ENCODE results near the gene SH3RF2.

The SH3RF2 gene

GRCh38 chr5:145936401-145937131, at the start of gene SH3RF2 (continued):
- TF ChIP-seq, protein P1, sequence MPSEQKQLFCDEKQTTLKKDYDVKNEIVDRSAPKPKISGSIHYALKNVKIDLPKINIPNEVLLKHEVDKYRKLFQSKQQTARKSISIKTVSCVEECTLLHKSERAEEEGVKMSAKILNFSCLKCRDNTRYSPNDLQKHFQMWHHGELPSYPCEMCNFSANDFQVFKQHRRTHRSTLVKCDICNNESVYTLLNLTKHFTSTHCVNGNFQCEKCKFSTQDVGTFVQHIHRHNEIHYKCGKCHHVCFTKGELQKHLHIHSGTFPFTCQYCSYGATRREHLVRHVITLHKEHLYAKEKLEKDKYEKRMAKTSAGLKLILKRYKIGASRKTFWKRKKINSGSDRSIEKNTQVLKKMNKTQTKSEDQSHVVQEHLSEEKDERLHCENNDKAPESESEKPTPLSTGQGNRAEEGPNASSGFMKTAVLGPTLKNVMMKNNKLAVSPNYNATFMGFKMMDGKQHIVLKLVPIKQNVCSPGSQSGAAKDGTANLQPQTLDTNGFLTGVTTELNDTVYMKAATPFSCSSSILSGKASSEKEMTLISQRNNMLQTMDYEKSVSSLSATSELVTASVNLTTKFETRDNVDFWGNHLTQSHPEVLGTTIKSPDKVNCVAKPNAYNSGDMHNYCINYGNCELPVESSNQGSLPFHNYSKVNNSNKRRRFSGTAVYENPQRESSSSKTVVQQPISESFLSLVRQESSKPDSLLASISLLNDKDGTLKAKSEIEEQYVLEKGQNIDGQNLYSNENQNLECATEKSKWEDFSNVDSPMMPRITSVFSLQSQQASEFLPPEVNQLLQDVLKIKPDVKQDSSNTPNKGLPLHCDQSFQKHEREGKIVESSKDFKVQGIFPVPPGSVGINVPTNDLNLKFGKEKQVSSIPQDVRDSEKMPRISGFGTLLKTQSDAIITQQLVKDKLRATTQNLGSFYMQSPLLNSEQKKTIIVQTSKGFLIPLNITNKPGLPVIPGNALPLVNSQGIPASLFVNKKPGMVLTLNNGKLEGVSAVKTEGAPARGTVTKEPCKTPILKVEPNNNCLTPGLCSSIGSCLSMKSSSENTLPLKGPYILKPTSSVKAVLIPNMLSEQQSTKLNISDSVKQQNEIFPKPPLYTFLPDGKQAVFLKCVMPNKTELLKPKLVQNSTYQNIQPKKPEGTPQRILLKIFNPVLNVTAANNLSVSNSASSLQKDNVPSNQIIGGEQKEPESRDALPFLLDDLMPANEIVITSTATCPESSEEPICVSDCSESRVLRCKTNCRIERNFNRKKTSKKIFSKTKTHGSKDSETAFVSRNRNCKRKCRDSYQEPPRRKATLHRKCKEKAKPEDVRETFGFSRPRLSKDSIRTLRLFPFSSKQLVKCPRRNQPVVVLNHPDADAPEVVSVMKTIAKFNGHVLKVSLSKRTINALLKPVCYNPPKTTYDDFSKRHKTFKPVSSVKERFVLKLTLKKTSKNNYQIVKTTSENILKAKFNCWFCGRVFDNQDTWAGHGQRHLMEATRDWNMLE (tag by site-specific recombination; conservative IDR thresholded peaks at IDR 0.05; ENCODE audit: low read depth) = 0 out of 2 replicates have a peak, but pooled peaks have one; percentile 27
- TF ChIP-seq TSHZ1 (tag by site-specific recombination; IDR thresholded peaks at IDR 0.05; ENCODE audit: borderline replicate concordance) (peak; percentile 39; the same call in 1 of the 2 replicates), ZNF677 (tag by site-specific recombination; IDR thresholded peaks at IDR 0.05) (no peak), TCF7L2 (IDR thresholded peaks at IDR 0.05; ENCODE audit: borderline replicate concordance, low read depth, low read length) (peak; percentile 82; the same call in 1 of the 2 replicates), KLF16 (tag by site-specific recombination; IDR thresholded peaks at IDR 0.05) (no peak), ZNF18 (tag by site-specific recombination; IDR thresholded peaks at IDR 0.05) (peak; percentile 61), ZNF621 (tag by site-specific recombination; IDR thresholded peaks at IDR 0.05) (no peak), BCL11B (tag by site-specific recombination; IDR thresholded peaks at IDR 0.05; ENCODE audit: low read depth) (no peak; the same call in 1 of the 2 replicates), MZF1 (tag by site-specific recombination; IDR thresholded peaks at IDR 0.05; ENCODE audit: borderline replicate concordance) (peak; percentile 60; the same call in 1 of the 2 replicates), ZNF26 (tag by site-specific recombination; IDR thresholded peaks at IDR 0.05) (no peak), ZNF335 (tag by site-specific recombination; conservative IDR thresholded peaks at IDR 0.05) (peak; percentile 72), ZNF184 (tag by site-specific recombination; IDR thresholded peaks at IDR 0.05) (no peak), ZNF19 (tag by site-specific recombination; IDR thresholded peaks at IDR 0.05; ENCODE audit: low read depth) (no peak), HIC1 (tag by site-specific recombination; IDR thresholded peaks at IDR 0.05) (peak; percentile 96), OSR2 (tag by site-specific recombination; IDR thresholded peaks at IDR 0.05) (peak; percentile 86), ZNF350 (tag by site-specific recombination; IDR thresholded peaks at IDR 0.05) (no peak), FEZF1 (tag by site-specific recombination; IDR thresholded peaks at IDR 0.05) (peak; percentile 75), KLF10 (tag by site-specific recombination; IDR thresholded peaks at IDR 0.05) (peak; percentile 70; the same call in 1 of the 2 replicates), ZFP3 (tag by site-specific recombination; IDR thresholded peaks at IDR 0.05; ENCODE audit: low read depth) (no peak), ZNF112 (tag by site-specific recombination; IDR thresholded peaks at IDR 0.05) (no peak), ZNF37A (tag by site-specific recombination; IDR thresholded peaks at IDR 0.05) (no peak)
- TF ChIP-seq, protein P2, sequence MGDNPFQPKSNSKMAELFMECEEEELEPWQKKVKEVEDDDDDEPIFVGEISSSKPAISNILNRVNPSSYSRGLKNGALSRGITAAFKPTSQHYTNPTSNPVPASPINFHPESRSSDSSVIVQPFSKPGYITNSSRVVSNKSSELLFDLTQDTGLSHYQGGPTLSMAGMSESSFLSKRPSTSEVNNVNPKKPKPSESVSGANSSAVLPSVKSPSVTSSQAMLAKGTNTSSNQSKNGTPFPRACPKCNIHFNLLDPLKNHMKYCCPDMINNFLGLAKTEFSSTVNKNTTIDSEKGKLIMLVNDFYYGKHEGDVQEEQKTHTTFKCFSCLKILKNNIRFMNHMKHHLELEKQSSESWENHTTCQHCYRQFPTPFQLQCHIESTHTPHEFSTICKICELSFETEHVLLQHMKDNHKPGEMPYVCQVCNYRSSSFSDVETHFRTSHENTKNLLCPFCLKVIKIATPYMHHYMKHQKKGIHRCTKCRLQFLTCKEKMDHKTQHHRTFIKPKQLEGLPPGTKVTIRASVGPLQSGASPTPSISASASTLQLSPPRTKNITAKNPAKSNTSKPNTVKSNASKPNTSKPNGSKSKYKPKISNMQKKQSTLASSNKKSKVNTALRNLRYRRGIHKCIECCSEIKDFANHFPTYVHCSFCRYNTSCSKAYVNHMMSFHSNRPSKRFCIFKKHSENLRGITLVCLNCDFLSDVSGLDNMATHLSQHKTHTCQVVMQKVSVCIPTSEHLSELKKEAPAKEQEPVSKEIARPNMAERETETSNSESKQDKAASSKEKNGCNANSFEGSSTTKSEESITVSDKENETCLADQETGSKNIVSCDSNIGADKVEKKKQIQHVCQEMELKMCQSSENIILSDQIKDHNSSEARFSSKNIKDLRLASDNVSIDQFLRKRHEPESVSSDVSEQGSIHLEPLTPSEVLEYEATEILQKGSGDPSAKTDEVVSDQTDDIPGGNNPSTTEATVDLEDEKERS (tag by site-specific recombination; IDR thresholded peaks at IDR 0.05) = no peak

Data from HEK293 (cell line).